ENCODE measurements around the gene ACCS. TPM values are rescaled to one million over a fixed set of nuclear protein-coding genes. Genes with fewer than 3 reads are reported as not detected.

ACCS gene
- total and polyA plus RNA-seq, 9 of the 15 experiments (the other 6 are each of a cell fraction or from before 2014, with no cell fraction given) = 4.2 to 25.9 (median 16.3) TPM

DNA sequence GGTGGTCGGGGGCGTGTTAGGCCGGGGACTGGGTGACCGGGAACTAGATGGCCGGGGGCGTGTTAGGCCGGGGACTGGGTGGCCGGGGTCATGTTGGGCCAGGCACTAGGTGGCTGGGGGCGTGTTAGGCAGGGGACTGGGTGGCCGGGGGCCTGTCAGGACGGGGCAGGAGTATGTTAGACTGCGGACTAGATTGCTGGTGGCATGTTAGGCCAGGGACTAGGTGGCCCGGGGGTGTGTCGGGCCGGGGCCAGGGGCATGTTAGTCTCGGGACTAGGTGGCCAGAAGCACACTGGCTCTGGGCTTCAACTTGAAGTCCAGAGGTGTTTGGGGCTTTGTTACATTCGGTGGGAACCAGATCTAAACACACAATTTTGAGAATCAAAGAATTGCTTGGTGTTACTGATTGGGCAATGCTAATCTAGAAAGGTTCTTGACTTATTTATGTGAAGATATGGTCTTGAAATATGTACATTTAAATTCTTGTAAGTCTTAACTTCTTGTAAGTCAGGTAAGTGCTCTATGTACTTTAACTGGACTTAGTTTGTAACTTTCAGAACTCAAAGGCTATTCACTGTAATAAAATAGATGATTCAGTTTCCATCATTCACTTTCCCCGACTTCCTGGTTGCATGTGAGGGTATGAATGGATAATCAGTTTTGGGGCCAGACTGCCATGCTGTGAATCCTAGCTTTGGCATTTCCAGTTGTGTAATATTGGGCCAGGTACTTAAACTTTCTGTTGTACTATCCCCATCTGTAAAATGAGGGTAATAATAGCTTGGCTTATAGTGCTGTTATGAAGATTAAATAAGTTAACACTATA is 30.5 kb downstream of the ACCS start (continued):
- TF ChIP-seq, protein P1, sequence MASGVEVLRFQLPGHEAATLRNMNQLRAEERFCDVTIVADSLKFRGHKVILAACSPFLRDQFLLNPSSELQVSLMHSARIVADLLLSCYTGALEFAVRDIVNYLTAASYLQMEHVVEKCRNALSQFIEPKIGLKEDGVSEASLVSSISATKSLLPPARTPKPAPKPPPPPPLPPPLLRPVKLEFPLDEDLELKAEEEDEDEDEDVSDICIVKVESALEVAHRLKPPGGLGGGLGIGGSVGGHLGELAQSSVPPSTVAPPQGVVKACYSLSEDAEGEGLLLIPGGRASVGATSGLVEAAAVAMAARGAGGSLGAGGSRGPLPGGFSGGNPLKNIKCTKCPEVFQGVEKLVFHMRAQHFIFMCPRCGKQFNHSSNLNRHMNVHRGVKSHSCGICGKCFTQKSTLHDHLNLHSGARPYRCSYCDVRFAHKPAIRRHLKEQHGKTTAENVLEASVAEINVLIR (CRISPR knock-in tag; IDR thresholded peaks at IDR 0.05) = no peak
- TF ChIP-seq, protein P2, sequence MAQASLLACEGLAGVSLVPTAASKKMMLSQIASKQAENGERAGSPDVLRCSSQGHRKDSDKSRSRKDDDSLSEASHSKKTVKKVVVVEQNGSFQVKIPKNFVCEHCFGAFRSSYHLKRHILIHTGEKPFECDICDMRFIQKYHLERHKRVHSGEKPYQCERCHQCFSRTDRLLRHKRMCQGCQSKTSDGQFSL (CRISPR knock-in tag; IDR thresholded peaks at IDR 0.05) = no peak
- TF ChIP-seq, protein P2 (tag; IDR thresholded peaks at IDR 0.05) = no peak
- TF ChIP-seq NRF1 (conservative IDR thresholded peaks at IDR 0.05 in 1 of 2, IDR thresholded peaks at IDR 0.05 in 1 of 2) (no peak), JUNB (CRISPR knock-in tag; conservative IDR thresholded peaks at IDR 0.05) (no peak), STAG1 (CRISPR knock-in tag; IDR thresholded peaks at IDR 0.05; ENCODE audit: borderline replicate concordance) (no peak), TEAD2 (tag; IDR thresholded peaks at IDR 0.05) (no peak), ZNF12 (CRISPR knock-in tag; IDR thresholded peaks at IDR 0.05) (0 out of 2 replicates have a peak, but pooled peaks have one; percentile 57), WHSC1 (IDR thresholded peaks at IDR 0.05; ENCODE audit: low read length) (no peak), MAFK (IDR thresholded peaks at IDR 0.05; ENCODE audit: low read length) (no peak), ZNF41 (CRISPR knock-in tag; conservative IDR thresholded peaks at IDR 0.05) (no peak), ZNF263 (CRISPR knock-in tag; IDR thresholded peaks at IDR 0.05; ENCODE audit: borderline replicate concordance) (no peak), POLR2A (conservative IDR thresholded peaks at IDR 0.05) (no peak)
- TF ChIP-seq, protein P3, sequence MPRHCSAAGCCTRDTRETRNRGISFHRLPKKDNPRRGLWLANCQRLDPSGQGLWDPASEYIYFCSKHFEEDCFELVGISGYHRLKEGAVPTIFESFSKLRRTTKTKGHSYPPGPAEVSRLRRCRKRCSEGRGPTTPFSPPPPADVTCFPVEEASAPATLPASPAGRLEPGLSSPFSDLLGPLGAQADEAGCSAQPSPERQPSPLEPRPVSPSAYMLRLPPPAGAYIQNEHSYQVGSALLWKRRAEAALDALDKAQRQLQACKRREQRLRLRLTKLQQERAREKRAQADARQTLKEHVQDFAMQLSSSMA (CRISPR knock-in tag; IDR thresholded peaks at IDR 0.05) = no peak
- TF ChIP-seq, protein P4, sequence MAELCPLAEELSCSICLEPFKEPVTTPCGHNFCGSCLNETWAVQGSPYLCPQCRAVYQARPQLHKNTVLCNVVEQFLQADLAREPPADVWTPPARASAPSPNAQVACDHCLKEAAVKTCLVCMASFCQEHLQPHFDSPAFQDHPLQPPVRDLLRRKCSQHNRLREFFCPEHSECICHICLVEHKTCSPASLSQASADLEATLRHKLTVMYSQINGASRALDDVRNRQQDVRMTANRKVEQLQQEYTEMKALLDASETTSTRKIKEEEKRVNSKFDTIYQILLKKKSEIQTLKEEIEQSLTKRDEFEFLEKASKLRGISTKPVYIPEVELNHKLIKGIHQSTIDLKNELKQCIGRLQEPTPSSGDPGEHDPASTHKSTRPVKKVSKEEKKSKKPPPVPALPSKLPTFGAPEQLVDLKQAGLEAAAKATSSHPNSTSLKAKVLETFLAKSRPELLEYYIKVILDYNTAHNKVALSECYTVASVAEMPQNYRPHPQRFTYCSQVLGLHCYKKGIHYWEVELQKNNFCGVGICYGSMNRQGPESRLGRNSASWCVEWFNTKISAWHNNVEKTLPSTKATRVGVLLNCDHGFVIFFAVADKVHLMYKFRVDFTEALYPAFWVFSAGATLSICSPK (IDR thresholded peaks at IDR 0.05; ENCODE audit: borderline replicate concordance) = no peak
